Esophagus muscularis mucosa (tissue), 4 donors: ENCODE data around the gene TEX48.

Experiments
- EP300 ChIP-seq: sonication (generic); formaldehyde crosslinking; IDR thresholded peaks from one replicate; pipeline ENCODE4 v1.6.1; 2017; ENCODE audit warnings: antibody characterized with exemption
- POLR2A ChIP-seq: fragments of 450-650 bp; IDR thresholded peaks from one replicate; pipeline ENCODE4 v1.6.1; 2017; ENCODE audit warnings: antibody characterized with exemption, moderate library complexity, mild to moderate bottlenecking, low read depth
- POLR2AphosphoS5 ChIP-seq, 2 donors: sonication (generic); formaldehyde crosslinking; IDR thresholded peaks; one replicate each; pipeline ENCODE4 v1.6.1; 2017; ENCODE audit warnings: antibody characterized with exemption in 2 of 2
- TF ChIP-seq, protein P1 (sequence below), 3 experiments: fragments of 200-600 bp in 2 of 3; fragments of 450-650 bp in 1 of 3; sonication (generic) in 2 of 3; IDR thresholded peaks; one replicate each; pipeline ENCODE4 v1.5.1; 2017 to 2019; ENCODE audit warnings: antibody characterized with exemption in 3 of 3, mild to moderate bottlenecking in 2 of 3, moderate library complexity in 1 of 3

DNA sequence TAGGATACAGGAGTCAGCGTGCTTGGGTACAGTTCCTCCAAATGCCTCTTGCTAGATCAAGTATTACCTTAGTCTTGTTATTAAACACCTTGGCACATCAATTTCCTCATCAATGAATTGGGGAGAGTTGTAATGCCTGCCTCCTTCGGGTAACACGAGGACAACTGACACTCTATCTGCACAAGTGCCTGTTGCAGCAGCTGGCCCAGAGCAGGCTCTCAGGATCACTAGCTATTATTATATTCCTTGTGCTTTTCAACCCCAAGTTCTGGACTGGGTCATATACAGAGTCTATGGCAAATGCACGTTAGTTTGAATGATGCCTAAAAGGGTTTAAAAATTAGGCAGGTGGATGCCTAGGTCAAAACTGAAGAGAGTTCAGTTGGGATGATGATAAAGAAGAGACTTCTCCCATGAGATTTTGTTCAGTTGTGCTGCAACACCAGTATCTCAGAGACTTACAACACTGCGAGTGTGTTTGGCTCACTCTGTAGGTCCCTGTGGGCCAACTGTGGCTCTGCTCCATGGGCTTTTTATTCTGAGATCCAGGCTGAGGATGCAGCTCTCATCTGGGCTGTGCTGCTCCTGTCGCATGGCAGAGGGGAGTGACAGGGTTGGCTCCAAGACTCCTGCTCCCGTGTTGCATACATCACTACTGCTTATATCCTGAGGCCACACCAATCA is 41.1 kb upstream of the TEX48 start:
- TF ChIP-seq POLR2AphosphoS5 (IDR thresholded peaks at IDR 0.05) (no peak), EP300 (no peak), POLR2A (no peak)
- TF ChIP-seq, protein P1, sequence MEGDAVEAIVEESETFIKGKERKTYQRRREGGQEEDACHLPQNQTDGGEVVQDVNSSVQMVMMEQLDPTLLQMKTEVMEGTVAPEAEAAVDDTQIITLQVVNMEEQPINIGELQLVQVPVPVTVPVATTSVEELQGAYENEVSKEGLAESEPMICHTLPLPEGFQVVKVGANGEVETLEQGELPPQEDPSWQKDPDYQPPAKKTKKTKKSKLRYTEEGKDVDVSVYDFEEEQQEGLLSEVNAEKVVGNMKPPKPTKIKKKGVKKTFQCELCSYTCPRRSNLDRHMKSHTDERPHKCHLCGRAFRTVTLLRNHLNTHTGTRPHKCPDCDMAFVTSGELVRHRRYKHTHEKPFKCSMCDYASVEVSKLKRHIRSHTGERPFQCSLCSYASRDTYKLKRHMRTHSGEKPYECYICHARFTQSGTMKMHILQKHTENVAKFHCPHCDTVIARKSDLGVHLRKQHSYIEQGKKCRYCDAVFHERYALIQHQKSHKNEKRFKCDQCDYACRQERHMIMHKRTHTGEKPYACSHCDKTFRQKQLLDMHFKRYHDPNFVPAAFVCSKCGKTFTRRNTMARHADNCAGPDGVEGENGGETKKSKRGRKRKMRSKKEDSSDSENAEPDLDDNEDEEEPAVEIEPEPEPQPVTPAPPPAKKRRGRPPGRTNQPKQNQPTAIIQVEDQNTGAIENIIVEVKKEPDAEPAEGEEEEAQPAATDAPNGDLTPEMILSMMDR (IDR thresholded peaks at IDR 0.05) = no peak
